SU-DHL-6 (cell line): ENCODE results near the gene FERMT2.

Experiments
- CTCF ChIP-seq: fragments of 200-600 bp; sonication (generic); IDR thresholded peaks from one replicate; pipeline ENCODE4 v1.5.1; 2017; ENCODE audit warnings: antibody characterized with exemption, mild to moderate bottlenecking, low read length, moderate library complexity; ENCODE audit not compliant: insufficient read depth, poor library complexity, severe bottlenecking
- EZH2phosphoT487 ChIP-seq: fragments of 200-600 bp; sonication (generic), shearing (Covaris generic); conservative IDR thresholded peaks from 2 replicates; pipeline ENCODE4 v1.6.1; 2018; ENCODE audit warnings: mild to moderate bottlenecking, antibody characterized with exemption, low read length, moderate library complexity, mixed read lengths

GRCh38 chr14:52875707-52876106 is 75.1 kb downstream of the FERMT2 start:
- TF ChIP-seq CTCF = no peak
- no peak for TF ChIP-seq EZH2phosphoT487
